HL-60 (cell line): ENCODE data around the gene PALLD.

Experiments used
- DNase-seq, 2 experiments: peaks; one replicate each; pipeline ENCODE4 v3.0.0-alpha.2; 2010 to 2020; ENCODE audit warnings: low read depth in 1 of 2, low spot score in 1 of 2
- H3K27ac ChIP-seq: fragments of 250-450 bp; sonication (Bioruptor Pico); replicated peaks from 2 replicates; pipeline ENCODE4 v1.5.1; 2020; ENCODE audit warnings: mild to moderate bottlenecking, moderate library complexity
- H3K27me3 ChIP-seq: fragments of 250-450 bp; sonication (Bioruptor Pico); 2 replicates; pipeline ENCODE4 v1.5.1; 2021; ENCODE audit warnings: mild to moderate bottlenecking, moderate library complexity; ENCODE audit not compliant: insufficient read depth, poor library complexity, severe bottlenecking
- H3K4me3 ChIP-seq: replicated peaks from 2 replicates; pipeline ENCODE4 v1.5.1; 2011; ENCODE audit warnings: mild to moderate bottlenecking, control low read depth, low read length; ENCODE audit not compliant: insufficient read depth
- CTCF ChIP-seq: IDR thresholded peaks from one replicate; pipeline ENCODE4 v1.5.1; 2011; ENCODE audit warnings: low read length, control low read depth, inconsistent platforms; ENCODE audit not compliant: insufficient read depth
- GABPA ChIP-seq: IDR thresholded peaks from 2 replicates; pipeline ENCODE4 v1.6.1; 2012; ENCODE audit warnings: low read depth
- POLR2AphosphoS5 ChIP-seq: IDR thresholded peaks from 2 replicates; pipeline ENCODE4 v1.6.1; 2012; ENCODE audit warnings: low read depth
- REST ChIP-seq: IDR thresholded peaks from 2 replicates; pipeline ENCODE4 v1.6.1; 2012; ENCODE audit warnings: low read depth; ENCODE audit not compliant: insufficient replicate concordance
- SPI1 ChIP-seq: IDR thresholded peaks from 2 replicates; pipeline ENCODE4 v1.6.1; 2012; ENCODE audit warnings: low read depth, mild to moderate bottlenecking, borderline replicate concordance

The PALLD gene

GRCh38 chr4:168631241-168632162 is 134.7 kb downstream of the PALLD start:
- DNase-seq: no peak
- Histone ChIP-seq H3K27ac (no peak overlapping the region), H3K27me3 (peaks cover 45% of the 10 kb centered on the region), H3K4me3 (peak overlapping the region; percentile 8)
- TF ChIP-seq REST: no peak
- no peak for TF ChIP-seq POLR2AphosphoS5
- no peak for TF ChIP-seq GABPA
- no peak for TF ChIP-seq SPI1
- TF ChIP-seq CTCF: no peak

- peaks cover 45% of the 10 kb centered on the region for H3K27me3 ChIP-seq
- H3K4me3 ChIP-seq: no peak overlapping the region
- TF ChIP-seq CTCF (no peak), SPI1 (no peak), REST (no peak), GABPA (no peak), POLR2AphosphoS5 (no peak)
- DNase-seq: no peak
- H3K27ac ChIP-seq: no peak overlapping the region
Measured at GRCh38 chr4:168632301-168632725, 135.5 kb downstream of the PALLD start.

DNA sequence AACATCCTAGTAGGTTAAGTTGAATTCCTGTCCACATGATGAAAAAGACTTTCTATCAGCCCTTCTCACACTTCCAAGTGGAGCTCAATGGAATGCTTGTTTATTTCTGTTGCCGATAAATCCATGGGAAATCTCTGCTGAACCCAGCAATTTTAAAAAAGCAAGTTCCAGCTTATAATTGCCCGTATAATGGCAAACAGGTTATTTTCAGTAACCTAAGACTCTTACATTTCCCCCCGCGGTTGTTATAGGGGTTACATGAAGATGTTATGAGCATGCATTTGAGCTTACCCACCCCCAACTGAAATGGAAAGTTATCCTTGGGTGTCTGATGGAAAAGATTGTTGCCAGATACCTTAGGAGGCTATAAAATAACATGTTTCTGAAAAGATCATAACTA is 136.2 kb downstream of the PALLD start:
- no peak for DNase-seq
- TF ChIP-seq POLR2AphosphoS5: no peak
- no peak for TF ChIP-seq GABPA
- TF ChIP-seq SPI1: no peak
- no peak for TF ChIP-seq CTCF
- no peak for TF ChIP-seq REST
- Histone ChIP-seq H3K4me3 (no peak overlapping the region), H3K27me3 (peaks cover 45% of the 10 kb centered on the region), H3K27ac (no peak overlapping the region)
